GM12878 (cell line): ENCODE measurements around the gene NFE2L3. TPM values are rescaled to one million over a fixed set of nuclear protein-coding genes. Genes with fewer than 3 reads are reported as not detected.

Experiments used
- ATAC-seq: fragments of 200-7000 bp; cut with Tn5 transposase; 3 replicates; pipeline ENCODE4 v1.9.1; 2020; ENCODE audit warnings: mild to moderate bottlenecking, moderate library complexity
- BruUV-seq: library from RNA; stranded (reverse); fragments of 400-500 nt; replicated peaks from 2 replicates; lab custom pipeline; 2021; lab: Mats Ljungman, UMichigan
- CTCF ChIA-PET: fragments of 300-600 bp; sonication (Branson Sonifier 250); formaldehyde crosslinking; extraction: SDS; loops from one replicate; lab custom pipeline; 2021; ENCODE audit warnings: inconsistent platforms; lab: Yijun Ruan, JAX
- POLR2A ChIA-PET: fragments of 350-600 bp; formaldehyde crosslinking; extraction: SDS; loops from one replicate; lab custom pipeline; 2021; ENCODE audit warnings: inconsistent platforms; lab: Charles Lee
- RAD21 ChIA-PET: fragments of 300-600 bp; sonication (Branson Sonifier 250); formaldehyde crosslinking; loops from one replicate; lab custom pipeline; 2023; ENCODE audit warnings: antibody characterized with exemption; ENCODE audit not compliant: unreplicated experiment; lab: Charles Lee
- SMC1A ChIA-PET: fragments of 300-600 bp; sonication (Branson Sonifier 250); formaldehyde crosslinking; loops from one replicate; lab custom pipeline; 2023; ENCODE audit not compliant: unreplicated experiment, uncharacterized antibody; lab: Charles Lee
- DNase-seq: peaks from one replicate; pipeline ENCODE4 v3.0.0-alpha.2; 2011; ENCODE audit warnings: low read depth, low spot score
- FAIRE-seq: peaks from 3 replicates; lab custom pipeline; 2011; peaks lifted over from hg19 to GRCh38; lab: Jason Lieb, UNC
- H2AFZ ChIP-seq: 2 replicates; pipeline ENCODE4 v1.6.0; 2011; ENCODE audit warnings: low read depth, low read length, control low read depth; ENCODE audit not compliant: control insufficient read depth
- H3K27ac ChIP-seq: 2 replicates; pipeline ENCODE4 v1.5.1; 2011; ENCODE audit warnings: control low read depth; ENCODE audit not compliant: control insufficient read depth, insufficient read depth
- H3K27me3 ChIP-seq, 2 experiments: replicated peaks in 1 of 2; 2 replicates each; pipeline versions ENCODE4 v1.6.0 to v1.6.1; 2011; ENCODE audit warnings: low read length in 1 of 2; ENCODE audit not compliant: control insufficient read depth in 2 of 2, insufficient read depth in 2 of 2
- H3K36me3 ChIP-seq, 2 experiments: 2 replicates each; pipeline ENCODE4 v1.5.1; 2011; ENCODE audit warnings: low read length in 1 of 2; ENCODE audit not compliant: control insufficient read depth in 2 of 2, insufficient read depth in 2 of 2
- H3K4me1 ChIP-seq: 2 replicates; pipeline ENCODE4 v1.6.1; 2011; ENCODE audit warnings: mild to moderate bottlenecking, low read length, moderate library complexity, mixed read lengths; ENCODE audit not compliant: control insufficient read depth, insufficient read depth
- H3K4me2 ChIP-seq: 2 replicates; pipeline ENCODE4 v1.6.0; 2011; ENCODE audit warnings: control low read depth; ENCODE audit not compliant: control insufficient read depth, insufficient read depth
- H3K4me3 ChIP-seq: fragments of 200-600 bp; sonication (generic); 2 replicates; pipeline ENCODE4 v1.5.1; 2016
- H3K79me2 ChIP-seq: 2 replicates; pipeline ENCODE4 v1.6.0; 2011; ENCODE audit warnings: low read length; ENCODE audit not compliant: control insufficient read depth, insufficient read depth
- H3K9ac ChIP-seq: 2 replicates; pipeline ENCODE4 v1.8.0; 2011; ENCODE audit warnings: low read length, control low read depth, mixed read lengths; ENCODE audit not compliant: control insufficient read depth, insufficient read depth
- H3K9me3 ChIP-seq: replicated peaks from 3 replicates; pipeline ENCODE4 v1.5.1; 2011; ENCODE audit warnings: mild to moderate bottlenecking, low read length; ENCODE audit not compliant: control insufficient read depth, insufficient read depth
- H4K20me1 ChIP-seq: 2 replicates; pipeline ENCODE4 v1.6.0; 2011; ENCODE audit not compliant: control insufficient read depth, insufficient read depth
- GATAD2B ChIP-seq: fragments of 450-650 bp; conservative IDR thresholded peaks from 2 replicates; pipeline ENCODE4 v1.6.1; 2017; ENCODE audit warnings: low read depth, mild to moderate bottlenecking, moderate library complexity
- KDM1A ChIP-seq: fragments of 200-600 bp; sonication (generic); IDR thresholded peaks from 2 replicates; pipeline ENCODE4 v1.6.1; 2016; ENCODE audit warnings: borderline replicate concordance
- SRF ChIP-seq, 2 experiments: IDR thresholded peaks; 2 replicates each; pipeline ENCODE4 v1.6.1; 2011; ENCODE audit warnings: low read depth in 2 of 2, low read length in 2 of 2, mild to moderate bottlenecking in 1 of 2, moderate library complexity in 1 of 2
- TCF3 ChIP-seq: IDR thresholded peaks from 2 replicates; pipeline ENCODE4 v1.6.1; 2012; ENCODE audit warnings: low read depth, mild to moderate bottlenecking, low read length, borderline replicate concordance; ENCODE audit not compliant: insufficient read depth
- ZZZ3 ChIP-seq: IDR thresholded peaks from 2 replicates; pipeline ENCODE4 v1.6.1; 2011; ENCODE audit warnings: low read depth; ENCODE audit not compliant: control insufficient read depth, insufficient read length
- WGBS: methylation state at CpG from one replicate; pipeline ENCODE4 v1.1.6; 2016; ENCODE audit warnings: low lambda C conversion rate; ENCODE audit not compliant: insufficient replicate concordance, insufficient coverage; ENCODE audit errors: missing lambda C conversion rate; 5-methylcytosine and 5-hydroxymethylcytosine counted together
- in situ Hi-C: fragments of 300-500 bp; cut with MboI; formaldehyde crosslinking; loops from 9 replicates; pipeline ENCODE4 v1.14.3; 2018; ENCODE audit warnings: mixed read lengths
- intact Hi-C: fragments of 100-400 bp; cut with micrococcal nuclease; formaldehyde crosslinking; loops from one replicate; pipeline ENCODE4 v1.14.2; 2022; ENCODE audit not compliant: unreplicated experiment
- polyA plus RNA-seq, 11 experiments: library from polyadenylated mRNA; depleted of rRNA in 4 of 11; unstranded in 6 of 11; stranded (reverse) in 5 of 11; fragments of >200 nt; fragmentation: Nextera tagmentation in 4 of 11; fragmentation: Illumina TruSeq in 1 of 11; extraction: Ambion mirVana in 4 of 11; extraction: Trizol in 1 of 11; gene quantifications; 1 replicate in 1 of 11; 2 replicates in 10 of 11; pipeline versions ENCODE4 v1.2.1 to v1.2.3, GENCODE V29; 2011 to 2016; ENCODE audit warnings: inconsistent platforms in 2 of 11, missing spikeins in 2 of 11, low read depth in 1 of 11
- total RNA-seq, 4 experiments: library from RNA; depleted of rRNA in 3 of 4; stranded (reverse); fragments of >200 nt in 3 of 4; fragmentation: Illumina TruSeq in 1 of 4; extraction: Trizol in 1 of 4; gene quantifications; 2 replicates each; pipeline versions ENCODE4 v1.2.1 to v1.2.3, GENCODE V29; 2013 to 2021
- TF ChIP-seq, protein P1 (sequence below): fragments of 450-650 bp; IDR thresholded peaks from 2 replicates; pipeline ENCODE4 v1.6.1; 2016; ENCODE audit warnings: mild to moderate bottlenecking

NFE2L3 gene
- total and polyA plus RNA-seq, 10 of the 15 experiments (the other 5 are each of a cell fraction or from before 2014, with no cell fraction given), result 4.4 to 34.9 (median 13.0) TPM

DNA sequence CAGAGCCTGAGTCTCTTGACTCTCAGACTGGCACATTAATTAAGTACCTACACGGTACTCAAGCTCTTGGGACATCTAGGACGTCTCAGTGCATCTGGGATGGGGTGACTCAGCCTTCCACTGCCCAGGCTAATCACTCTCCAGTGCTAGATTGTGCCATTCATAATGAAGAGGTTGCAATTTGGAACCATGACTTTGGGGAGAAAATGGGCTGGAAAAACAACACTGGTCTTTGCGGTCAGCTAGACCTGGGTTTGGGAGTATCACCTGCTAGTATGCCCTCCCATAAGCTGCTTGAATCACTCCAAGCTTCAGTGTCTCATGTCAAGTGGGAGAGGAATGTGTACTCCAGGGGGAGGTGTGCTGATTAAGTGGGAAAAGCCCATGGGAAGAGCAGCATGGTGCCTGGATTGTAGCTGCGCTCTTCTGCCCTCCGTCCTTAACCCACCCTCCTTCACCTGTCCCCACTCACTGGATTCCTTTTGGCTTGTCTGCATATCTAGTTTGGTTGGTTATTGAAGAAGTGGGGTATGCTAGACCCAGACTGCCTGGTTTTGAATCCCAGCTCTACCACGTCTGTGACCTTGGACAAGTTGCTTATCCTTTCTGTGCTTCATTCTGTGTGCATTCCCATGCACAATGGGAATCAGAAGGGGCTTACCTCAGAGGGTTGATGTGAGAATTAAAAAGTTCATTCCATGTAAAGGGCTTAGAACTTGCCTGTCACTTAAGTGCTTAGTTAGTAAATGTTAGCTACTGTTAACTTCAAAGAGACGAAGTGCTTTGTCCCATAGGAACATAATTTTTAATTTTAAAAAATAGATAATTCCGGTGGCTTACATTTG, 3.8 kb downstream of the NFE2L3 start:
- ChIA-PET POLR2A (interaction anchor here (1.0 to 10.1 kb wide), 7 partner anchors 11 to 204 kb away, joined by 3 to 206 read pairs (median 4); partner anchors contain the start of genes CBX3 and HNRNPA2B1), RAD21 (interaction anchor here (0.6 to 9.0 kb wide), 10 partner anchors 11 to 263 kb away, joined by 3 to 164 read pairs (median 4); partner anchors contain the start of genes CBX3, HNRNPA2B1 and SNX10), SMC1A (interaction anchor here (0.6 to 9.3 kb wide), 18 partner anchors 9 to 210 kb away, joined by 3 to 198 read pairs (median 4); partner anchors contain the start of genes CBX3 and HNRNPA2B1), CTCF (interaction anchor here (0.9 to 5.6 kb wide), 12 partner anchors 11 to 263 kb away, joined by 3 to 104 read pairs (median 6); partner anchors contain the start of gene HNRNPA2B1)
- DNase-seq (no peak), FAIRE-seq (no peak), ATAC-seq (peak; percentile 7; the same call in 2 of the 3 replicates)
- H3K9me3 ChIP-seq, result no peaks in the 10 kb centered on the region
- BruUV-seq, result no TSS peak
- no peaks in the 10 kb centered on the region for H3K27me3 ChIP-seq
- peak overlapping the region; percentile 98 for H3K4me2 ChIP-seq
- peak overlapping the region; percentile 50; the same call in 1 of the 2 replicates for H3K9ac ChIP-seq
- H3K27ac ChIP-seq, result peak overlapping the region; percentile 88
- TF ChIP-seq SRF (IDR thresholded peaks at IDR 0.05; ENCODE audit: low read depth in 2 of 2, low read length in 2 of 2), result no peak
- TF ChIP-seq TCF3, result no peak
- TF ChIP-seq KDM1A, result no peak
- TF ChIP-seq, protein P1, sequence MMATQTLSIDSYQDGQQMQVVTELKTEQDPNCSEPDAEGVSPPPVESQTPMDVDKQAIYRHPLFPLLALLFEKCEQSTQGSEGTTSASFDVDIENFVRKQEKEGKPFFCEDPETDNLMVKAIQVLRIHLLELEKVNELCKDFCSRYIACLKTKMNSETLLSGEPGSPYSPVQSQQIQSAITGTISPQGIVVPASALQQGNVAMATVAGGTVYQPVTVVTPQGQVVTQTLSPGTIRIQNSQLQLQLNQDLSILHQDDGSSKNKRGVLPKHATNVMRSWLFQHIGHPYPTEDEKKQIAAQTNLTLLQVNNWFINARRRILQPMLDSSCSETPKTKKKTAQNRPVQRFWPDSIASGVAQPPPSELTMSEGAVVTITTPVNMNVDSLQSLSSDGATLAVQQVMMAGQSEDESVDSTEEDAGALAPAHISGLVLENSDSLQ, result peak; percentile 32; the same call in 1 of the 2 replicates
- TF ChIP-seq ZZZ3, result no peak
- peak; percentile 48; the same call in 1 of the 2 replicates for TF ChIP-seq GATAD2B
- peaks cover 49% of the 10 kb centered on the region for H3K4me1 ChIP-seq
- peak overlapping the region; percentile 35; the same call in 1 of the 2 replicates for H2AFZ ChIP-seq
- intact Hi-C loops, result loop anchor here (1.0 to 5.0 kb wide), 3 partner anchors 33 to 261 kb away; no protein-coding TSS in a partner anchor
- H3K79me2 ChIP-seq, result peaks cover 91% of the 10 kb centered on the region
- in situ Hi-C loops, result no loop called here
- no peaks in the 10 kb centered on the region; the same call in 1 of the 2 replicates for H4K20me1 ChIP-seq
- peak overlapping the region; percentile 72 for H3K4me3 ChIP-seq
- 55% methylated on average over 8 of the region's 8 CpGs for WGBS
- no peaks in the 10 kb centered on the region; a peak in 1 of 4 replicates for H3K36me3 ChIP-seq
